GM21360 (cell line): ENCODE measurements around the gene ELOVL5.
A peak's percentile ranks its signal among the peaks of the same experiment; 100 is the strongest.
"Not testable (repeated sequence)": the region's sequence is repeated elsewhere in the genome, so short reads cannot be mapped to it uniquely, and the experiment has no call there.

ENCODE experiments used
- ATAC-seq: cut with Tn5 transposase; IDR thresholded peaks from one replicate; pipeline ENCODE4 v1.9.1; 2021; ENCODE audit warnings: mild to moderate bottlenecking, moderate library complexity; ENCODE audit not compliant: unreplicated experiment

The ELOVL5 gene

GRCh38 chr6:53306819-53307347, 41.9 kb downstream of the ELOVL5 start:
- ATAC-seq = peak; percentile 68

- not testable (repeated sequence) for ATAC-seq
These were observed 42.5 kb downstream of the ELOVL5 start for GRCh38 chr6:53306217-53306616.

GRCh38 chr6:53305506-53306005, 43.2 kb downstream of the ELOVL5 start:
- ATAC-seq = not testable (repeated sequence)

GRCh38 chr6:53304953-53305352, 43.8 kb downstream of the ELOVL5 start:
- ATAC-seq = not testable (repeated sequence)

GRCh38 chr6:53302678-53303360, 45.9 kb downstream of the ELOVL5 start:
- ATAC-seq = no peak

- ATAC-seq = no peak
These were observed 46.8 kb downstream of the ELOVL5 start for GRCh38 chr6:53301801-53302537.

GRCh38 chr6:53300656-53301551, 47.8 kb downstream of the ELOVL5 start:
- no peak for ATAC-seq

- ATAC-seq = no peak
These were observed 49.3 kb downstream of the ELOVL5 start for GRCh38 chr6:53299331-53300005.

- no peak for ATAC-seq
These were observed 51.7 kb downstream of the ELOVL5 start for GRCh38 chr6:53297004-53297403.

GRCh38 chr6:53295176-53295575, 53.6 kb downstream of the ELOVL5 start:
- ATAC-seq = no peak

GRCh38 chr6:53294611-53295010, 54.1 kb downstream of the ELOVL5 start:
- no peak for ATAC-seq

GRCh38 chr6:53294095-53294494, 54.7 kb downstream of the ELOVL5 start:
- ATAC-seq = no peak

- no peak for ATAC-seq
These were observed 55.1 kb downstream of the ELOVL5 start for GRCh38 chr6:53293691-53294090.

GRCh38 chr6:53290537-53291510, 57.9 kb downstream of the ELOVL5 start:
- ATAC-seq = no peak

GRCh38 chr6:53287336-53288225, 61.2 kb downstream of the ELOVL5 start:
- ATAC-seq = no peak

GRCh38 chr6:53284901-53285300, 63.8 kb downstream of the ELOVL5 start:
- no peak for ATAC-seq

GRCh38 chr6:53282741-53283140, 66.0 kb downstream of the ELOVL5 start:
- no peak for ATAC-seq

- no peak for ATAC-seq
These were observed 66.5 kb downstream of the ELOVL5 start for GRCh38 chr6:53282234-53282633.
